ENCODE data around the gene PPP1R1C. TPM values are rescaled to one million over a fixed set of nuclear protein-coding genes. Genes with fewer than 3 reads are reported as not detected.
"Not testable (repeated sequence)": the region's sequence is repeated elsewhere in the genome, so short reads cannot be mapped to it uniquely, and the experiment has no call there.

PPP1R1C gene
- total and polyA plus RNA-seq, 10 donors = 0.24 to 0.48 (median 0.32) TPM; not detected in 5

DNA sequence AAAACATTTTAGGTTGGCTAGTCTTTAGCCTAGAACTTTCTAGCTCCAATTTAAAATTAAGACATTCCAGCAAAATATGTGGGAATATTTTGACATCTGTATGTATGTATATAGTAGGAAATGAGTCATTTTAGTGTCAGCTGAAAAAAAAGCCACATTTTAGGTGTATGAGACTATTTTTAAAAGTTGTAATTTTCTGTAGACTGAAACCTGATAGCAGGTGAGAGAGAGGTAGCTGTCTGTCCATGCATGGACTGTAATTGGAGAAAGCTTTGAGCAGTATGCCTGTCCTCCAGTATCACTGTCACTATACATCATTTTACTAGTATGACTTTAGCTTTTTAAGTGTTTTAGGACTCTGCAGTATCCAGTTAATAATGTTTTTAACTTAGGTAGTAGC lies 26.1 kb upstream of the PPP1R1C start:
- intact Hi-C loops (cut with DNase I; ENCODE audit: low total_unique reads) = no loop called here
- peaks cover 0 to 5% (median 1%) of the 10 kb centered on the region in 6 donors for H3K4me1 ChIP-seq
- no peaks in the 10 kb centered on the region for H3K36me3 ChIP-seq
- H3K9me3 ChIP-seq = no peaks in the 10 kb centered on the region
- no peak overlapping the region for H3K4me3 ChIP-seq
- H3K27me3 ChIP-seq (replicated peaks in 1 of 7) = no peaks in the 10 kb centered on the region
- no peak for DNase-seq
- H3K27ac ChIP-seq = no peak overlapping the region
- no peak for TF ChIP-seq POLR2A (IDR thresholded peaks at IDR 0.05)
- TF ChIP-seq POLR2AphosphoS5 (IDR thresholded peaks at IDR 0.05) = no peak
- TF ChIP-seq, protein P1, sequence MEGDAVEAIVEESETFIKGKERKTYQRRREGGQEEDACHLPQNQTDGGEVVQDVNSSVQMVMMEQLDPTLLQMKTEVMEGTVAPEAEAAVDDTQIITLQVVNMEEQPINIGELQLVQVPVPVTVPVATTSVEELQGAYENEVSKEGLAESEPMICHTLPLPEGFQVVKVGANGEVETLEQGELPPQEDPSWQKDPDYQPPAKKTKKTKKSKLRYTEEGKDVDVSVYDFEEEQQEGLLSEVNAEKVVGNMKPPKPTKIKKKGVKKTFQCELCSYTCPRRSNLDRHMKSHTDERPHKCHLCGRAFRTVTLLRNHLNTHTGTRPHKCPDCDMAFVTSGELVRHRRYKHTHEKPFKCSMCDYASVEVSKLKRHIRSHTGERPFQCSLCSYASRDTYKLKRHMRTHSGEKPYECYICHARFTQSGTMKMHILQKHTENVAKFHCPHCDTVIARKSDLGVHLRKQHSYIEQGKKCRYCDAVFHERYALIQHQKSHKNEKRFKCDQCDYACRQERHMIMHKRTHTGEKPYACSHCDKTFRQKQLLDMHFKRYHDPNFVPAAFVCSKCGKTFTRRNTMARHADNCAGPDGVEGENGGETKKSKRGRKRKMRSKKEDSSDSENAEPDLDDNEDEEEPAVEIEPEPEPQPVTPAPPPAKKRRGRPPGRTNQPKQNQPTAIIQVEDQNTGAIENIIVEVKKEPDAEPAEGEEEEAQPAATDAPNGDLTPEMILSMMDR (IDR thresholded peaks at IDR 0.05 in 8 of 11, conservative IDR thresholded peaks at IDR 0.05 in 3 of 11) = no peak

GRCh38 chr2:181961167-181961566 lies 24.5 kb upstream of the PPP1R1C start:
- H3K27me3 ChIP-seq (replicated peaks in 1 of 7); H3K4me1 ChIP-seq; H3K27ac ChIP-seq; H3K36me3 ChIP-seq; H3K4me3 ChIP-seq; H3K9me3 ChIP-seq; intact Hi-C loops (cut with DNase I; ENCODE audit: low total_unique reads); DNase-seq: not testable (repeated sequence)
- WGBS, 5 donors = 90 to 97% (median 96%) methylated on average over 5 to 8 of the region's 8 CpGs

- TF ChIP-seq, protein P1 (IDR thresholded peaks at IDR 0.05 in 8 of 11, conservative IDR thresholded peaks at IDR 0.05 in 3 of 11) = no peak
- no peak for TF ChIP-seq POLR2A (IDR thresholded peaks at IDR 0.05)
- no peak for TF ChIP-seq POLR2AphosphoS5 (IDR thresholded peaks at IDR 0.05)
- 94 to 98% (median 95%) methylated on average over 20 of the region's 20 CpGs for WGBS, 5 donors
- no peak for DNase-seq
These were observed 23.5 kb upstream of the PPP1R1C start for GRCh38 chr2:181962142-181962541.

DNA sequence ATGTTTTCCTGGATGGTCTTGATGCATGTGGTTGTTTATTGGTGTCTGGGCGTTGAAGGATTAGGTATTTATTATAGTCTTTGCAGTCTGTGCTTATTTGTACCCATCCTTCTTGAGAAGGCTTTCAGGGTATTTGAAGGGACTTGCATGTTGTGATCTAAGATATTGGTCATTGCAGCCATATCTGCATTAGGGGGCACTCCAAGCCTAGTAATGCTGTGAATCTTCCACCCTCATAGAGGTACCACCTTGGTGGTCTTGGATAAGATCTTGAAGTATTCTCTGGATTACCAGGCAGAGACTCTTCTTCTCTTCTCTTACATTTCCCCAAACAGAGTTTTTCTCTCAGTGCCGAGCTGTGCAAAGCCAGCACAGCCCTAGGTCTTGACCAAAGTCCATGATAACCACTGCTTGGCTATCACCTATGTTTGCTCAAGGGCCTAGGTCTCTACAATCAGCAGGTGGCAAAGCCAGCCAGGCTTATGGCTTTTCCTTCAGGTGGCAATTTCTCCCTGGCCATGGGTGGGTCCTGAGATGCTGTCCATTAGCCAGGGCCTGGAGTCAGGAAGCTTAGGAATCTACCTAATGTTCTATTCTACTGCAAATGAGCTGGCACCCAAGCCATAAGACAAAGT lies 15.4 kb upstream of the PPP1R1C start:
- TF ChIP-seq POLR2A (IDR thresholded peaks at IDR 0.05) (no peak), POLR2AphosphoS5 (IDR thresholded peaks at IDR 0.05) (no peak)
- TF ChIP-seq, protein P1 (IDR thresholded peaks at IDR 0.05 in 8 of 11, conservative IDR thresholded peaks at IDR 0.05 in 3 of 11) = no peak
- DNase-seq = no peak
- intact Hi-C loops (cut with DNase I; ENCODE audit: low total_unique reads) = no loop called here
- H3K36me3 ChIP-seq = no peaks in the 10 kb centered on the region
- H3K9me3 ChIP-seq = peaks cover 0 to 5% (median 0%) of the 10 kb centered on the region in 8 donors
- H3K27ac ChIP-seq = no peak overlapping the region
- WGBS, 5 donors = 68 to 90% (median 78%) methylated on average over 2 of the region's 2 CpGs
- H3K27me3 ChIP-seq (replicated peaks in 1 of 7) = no peaks in the 10 kb centered on the region
- H3K4me1 ChIP-seq = no peaks in the 10 kb centered on the region
- no peak overlapping the region for H3K4me3 ChIP-seq

More at GRCh38 chr2:181962142-181962541, 23.5 kb upstream of the PPP1R1C start:
- H3K9me3 ChIP-seq = peaks cover 0 to 5% (median 0%) of the 10 kb centered on the region in 8 donors
- intact Hi-C loops (cut with DNase I; ENCODE audit: low total_unique reads) = no loop called here
- H3K27me3 ChIP-seq (replicated peaks in 1 of 7) = no peaks in the 10 kb centered on the region
- H3K4me3 ChIP-seq = no peak overlapping the region
- no peaks in the 10 kb centered on the region for H3K4me1 ChIP-seq
- H3K27ac ChIP-seq = no peak overlapping the region
- H3K36me3 ChIP-seq = no peaks in the 10 kb centered on the region

All from spleen (tissue), 11 donors.